SKM-1 treated with dmso at 0.1 percent for 144 hours (cell line): ENCODE measurements around the gene CLN6.
"Not testable (repeated sequence)": the region's sequence is repeated elsewhere in the genome, so short reads cannot be mapped to it uniquely, and the experiment has no call there.

Experiments
- DNase-seq: peaks from one replicate; lab custom pipeline; 2025; ENCODE audit not compliant: unreplicated experiment; lab: John Stamatoyannopoulos, UW

Gene CLN6

DNA sequence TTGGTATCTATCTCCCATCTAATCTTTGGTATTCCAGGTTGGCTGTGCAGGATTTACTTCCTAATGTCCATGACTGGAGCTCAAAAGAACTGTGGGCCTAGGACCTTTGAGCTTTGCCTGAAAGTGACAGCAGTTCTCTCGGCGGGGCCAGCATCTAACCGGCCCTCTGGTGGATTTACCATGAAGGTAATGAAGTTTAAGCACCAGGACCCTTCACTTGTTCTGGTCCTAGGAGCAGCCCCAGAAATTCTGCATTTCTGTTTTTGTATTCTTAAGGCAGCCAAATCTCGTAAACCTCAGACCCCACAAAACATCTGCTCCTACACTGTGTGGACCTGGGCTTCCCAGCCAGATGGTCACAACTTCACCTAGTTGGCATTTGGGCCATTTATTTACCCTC lies 37.4 kb downstream of the CLN6 start:
- DNase-seq = no peak

DNA sequence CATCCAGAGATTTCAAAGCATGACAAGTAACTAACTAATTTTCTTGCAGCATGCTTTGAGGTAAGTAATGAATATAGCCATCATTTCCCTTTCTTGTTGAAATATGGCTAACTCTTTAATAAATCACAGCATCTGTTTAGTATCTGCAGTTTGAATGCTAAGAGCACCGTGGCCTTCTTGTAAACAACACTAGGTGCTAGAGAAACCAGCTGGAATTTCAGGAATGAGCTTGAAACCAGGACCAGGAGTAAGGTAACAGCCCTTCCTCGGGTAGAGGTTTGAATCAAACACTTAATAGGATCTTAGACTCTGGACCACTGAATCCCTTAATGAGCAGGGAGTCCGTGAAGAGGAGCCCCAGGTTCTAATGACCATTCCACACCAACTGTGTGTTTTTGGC lies 38.0 kb downstream of the CLN6 start:
- DNase-seq = no peak

DNA sequence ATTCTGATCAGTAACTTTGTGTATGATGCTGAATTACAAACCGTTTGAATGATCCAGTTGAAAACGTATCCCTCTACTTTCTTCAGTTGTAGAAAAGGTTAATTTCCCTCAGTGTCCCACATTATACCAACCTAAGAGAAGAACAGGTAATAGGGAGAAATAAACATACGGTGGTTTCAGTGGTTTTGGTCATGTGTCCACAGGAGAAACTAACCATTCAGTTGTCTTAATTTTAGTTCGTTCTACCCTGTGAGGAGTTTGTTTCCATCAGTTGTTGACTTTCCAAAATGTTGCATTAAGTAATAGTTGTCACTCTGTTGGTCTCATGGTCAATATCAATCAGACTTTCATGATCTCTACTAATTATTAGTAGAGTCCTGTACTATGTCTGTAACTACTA lies 39.5 kb downstream of the CLN6 start:
- no peak for DNase-seq

DNA sequence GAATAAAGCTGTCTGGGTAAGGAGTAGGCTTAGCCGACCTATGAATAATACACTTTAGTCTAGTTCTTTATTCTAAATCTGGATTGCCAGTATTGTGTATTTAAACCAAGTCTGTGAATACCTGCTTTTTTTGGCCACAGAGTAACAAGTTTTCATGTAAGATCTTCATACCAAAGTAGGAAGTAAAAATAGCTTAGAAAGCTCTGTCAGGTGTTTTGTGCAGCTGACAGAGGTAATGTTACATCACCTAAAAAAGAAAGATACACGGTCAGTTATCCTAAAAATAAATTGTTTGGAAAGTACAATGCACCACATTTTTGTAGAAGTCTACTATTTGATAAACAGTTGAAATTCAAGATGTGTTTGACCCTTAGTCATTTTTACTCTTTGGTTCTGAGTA lies 40.9 kb downstream of the CLN6 start:
- no peak for DNase-seq

DNA sequence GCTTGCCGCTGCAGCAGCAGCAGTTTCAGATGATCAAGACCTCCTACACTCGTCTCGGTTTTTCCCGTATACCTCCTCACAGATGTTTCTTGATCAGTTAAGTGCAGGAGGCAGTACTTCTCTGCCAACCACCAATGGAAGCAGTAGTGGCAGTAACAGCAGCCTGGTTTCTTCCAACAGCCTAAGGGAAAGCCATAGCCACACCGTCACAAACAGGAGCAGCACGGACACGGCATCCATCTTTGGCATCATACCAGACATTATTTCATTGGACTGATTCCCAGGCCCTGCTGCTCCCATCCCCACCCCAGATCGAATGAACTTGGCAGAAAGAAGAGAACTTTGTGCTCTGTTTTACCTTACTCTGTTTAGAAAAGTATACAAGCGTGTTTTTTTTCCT lies 42.0 kb downstream of the CLN6 start:
- DNase-seq = no peak

DNA sequence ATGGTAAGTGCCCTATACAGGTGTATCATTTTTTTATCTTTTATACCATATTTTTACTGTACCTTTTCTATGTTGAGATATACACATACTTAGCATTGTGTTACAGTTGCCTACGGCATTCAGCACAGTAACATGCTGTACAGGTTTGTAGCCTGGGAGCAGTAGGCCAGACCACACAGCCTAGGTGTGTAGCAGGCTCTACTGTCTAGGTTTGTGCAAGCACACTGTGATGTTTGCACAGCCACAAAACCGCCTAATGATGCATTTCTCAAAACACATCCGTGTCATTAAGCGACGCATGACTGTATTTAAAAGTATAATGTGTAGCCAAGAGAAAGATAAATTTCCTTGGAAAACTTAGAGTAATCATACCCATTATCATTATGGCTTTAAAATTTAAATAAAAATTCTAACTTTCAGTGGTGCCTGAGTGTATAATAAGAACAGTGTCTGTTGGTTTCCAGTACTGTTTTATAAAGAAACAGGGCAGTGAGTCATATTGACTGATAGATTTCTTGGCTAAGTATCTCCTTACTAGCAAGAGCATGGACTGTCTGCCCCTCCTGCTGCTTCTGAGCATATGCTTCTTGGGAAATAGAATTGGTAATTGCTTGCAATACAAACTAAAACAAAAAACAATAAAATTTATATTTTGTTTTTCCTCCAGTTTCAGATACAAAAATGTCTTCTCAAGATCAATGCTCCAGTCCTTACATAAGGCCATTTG lies 42.7 kb downstream of the CLN6 start:
- no peak for DNase-seq

DNA sequence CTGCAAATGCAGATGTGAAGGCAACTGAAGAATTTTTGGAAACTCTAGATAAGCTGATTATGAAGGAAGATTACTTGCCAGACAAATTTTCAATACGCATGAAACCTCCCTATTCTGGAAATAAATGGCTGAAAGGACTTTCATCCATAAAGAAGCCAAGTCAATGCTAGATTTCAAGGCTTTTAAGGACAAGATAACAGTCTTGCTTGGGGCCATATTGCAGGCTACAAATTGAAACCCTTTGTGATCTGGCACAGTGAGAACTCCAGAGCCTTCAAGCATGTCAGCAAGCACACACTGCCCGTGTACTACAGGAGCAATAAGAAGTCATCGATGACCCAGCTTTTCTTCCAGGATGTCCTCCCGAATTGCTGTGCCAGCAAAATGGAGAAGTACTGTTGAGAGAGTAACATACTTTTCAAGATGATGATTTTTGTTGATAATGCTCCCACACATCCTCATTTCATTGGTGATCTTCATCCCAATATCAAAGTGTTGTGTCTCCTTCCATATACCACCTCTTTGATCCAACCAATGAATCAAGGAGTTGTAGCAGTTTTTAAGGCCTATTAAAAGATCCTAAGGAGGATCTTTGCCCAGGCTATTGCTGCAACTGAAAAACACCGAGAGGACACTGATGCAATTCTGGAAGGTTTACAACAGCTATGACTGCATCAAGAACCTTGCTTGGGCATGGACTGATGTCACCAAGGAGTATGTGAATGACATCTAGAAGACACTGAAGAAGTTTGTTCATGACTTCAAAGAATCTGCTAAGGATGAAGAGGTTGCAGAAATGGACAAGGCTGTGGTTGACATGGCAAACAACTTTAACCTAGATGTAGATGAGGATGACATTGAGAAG lies 44.7 kb downstream of the CLN6 start:
- DNase-seq = no peak

DNA sequence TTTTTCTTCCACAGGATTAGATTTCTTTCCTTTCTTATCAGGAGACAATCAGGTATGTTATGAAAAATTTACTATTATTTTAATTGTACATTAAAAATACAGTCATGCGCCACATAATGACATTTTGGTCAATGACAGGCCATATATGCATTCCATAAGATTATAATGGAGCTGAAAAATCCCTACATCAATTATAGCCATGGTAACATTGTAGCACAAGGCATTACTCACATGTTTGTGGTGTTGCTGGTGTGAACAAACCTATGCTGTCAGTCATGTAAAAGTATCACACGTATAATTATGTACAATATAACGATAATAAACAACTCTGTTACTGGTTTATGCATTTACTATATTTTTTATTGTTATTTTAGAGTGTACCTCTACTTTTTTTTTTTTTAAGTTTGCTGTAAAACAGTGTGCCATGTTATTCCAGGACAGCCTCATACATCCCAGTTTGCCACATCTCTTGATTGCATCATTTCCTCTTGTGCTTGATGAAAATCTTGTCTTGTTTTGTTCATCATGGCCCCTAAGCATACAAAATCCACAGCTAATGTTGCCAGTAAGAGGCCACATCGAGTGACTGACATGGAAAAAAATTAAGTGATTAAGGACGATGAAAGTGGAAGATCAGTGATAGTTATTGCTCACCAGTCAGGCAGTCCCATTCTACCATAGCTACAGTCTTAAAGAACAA lies 45.8 kb downstream of the CLN6 start:
- DNase-seq = no peak

DNA sequence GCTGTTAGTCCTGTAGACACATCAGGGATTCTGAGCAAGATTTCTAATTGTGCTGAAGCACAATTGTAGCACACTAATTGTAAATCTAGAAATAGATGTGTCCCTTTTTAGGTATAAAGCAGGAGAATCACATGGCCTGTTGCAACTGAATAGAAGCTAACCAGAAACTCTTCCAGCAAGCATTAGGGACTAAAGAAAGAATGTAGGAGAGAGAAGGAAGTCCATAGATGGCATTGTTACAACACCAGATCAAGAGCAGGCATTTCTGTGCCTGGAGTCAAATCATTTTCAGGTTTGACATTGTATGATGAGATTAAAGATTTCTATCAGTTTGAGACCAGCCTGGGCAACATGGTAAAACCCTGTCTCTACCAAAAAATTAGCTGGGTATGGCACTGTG lies 51.8 kb downstream of the CLN6 start:
- DNase-seq = no peak

DNA sequence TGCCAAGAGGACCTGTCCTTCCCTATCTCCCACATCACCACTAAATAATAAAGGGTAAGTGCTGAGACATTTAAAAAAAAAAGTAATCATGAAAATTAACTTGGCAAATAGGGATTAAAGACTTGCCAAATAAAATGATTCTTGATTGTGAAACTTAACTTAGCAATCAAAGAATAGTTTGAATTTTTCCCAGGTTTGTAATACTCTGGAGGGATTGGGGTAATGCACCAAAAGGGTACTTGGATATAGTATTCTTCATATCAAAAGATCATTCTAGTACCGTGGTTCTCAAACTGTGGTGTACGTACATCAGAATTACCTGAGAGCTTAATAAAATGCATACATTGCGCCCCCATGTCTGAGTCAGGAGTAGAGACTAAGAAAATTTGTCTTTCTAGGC lies 52.9 kb downstream of the CLN6 start:
- DNase-seq = no peak

DNA sequence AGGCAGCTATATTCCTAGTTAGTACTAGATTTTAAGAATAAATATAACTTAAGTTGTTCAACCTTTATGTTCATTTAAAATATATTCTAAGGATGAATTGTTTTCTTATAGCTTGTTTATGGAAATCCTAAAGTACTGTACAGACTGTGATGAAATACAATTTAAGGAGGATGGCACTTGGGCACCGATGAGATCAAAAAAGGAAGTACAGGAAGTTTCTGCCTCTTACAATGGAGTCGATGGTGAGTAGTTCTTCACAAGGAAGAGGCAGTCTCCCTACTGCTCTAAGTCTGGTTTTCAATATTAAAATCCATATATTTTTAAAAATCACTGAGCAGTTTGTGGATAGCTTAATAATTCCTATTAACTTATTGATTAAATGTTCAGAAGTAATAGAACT lies 54.0 kb downstream of the CLN6 start:
- DNase-seq = no peak

DNA sequence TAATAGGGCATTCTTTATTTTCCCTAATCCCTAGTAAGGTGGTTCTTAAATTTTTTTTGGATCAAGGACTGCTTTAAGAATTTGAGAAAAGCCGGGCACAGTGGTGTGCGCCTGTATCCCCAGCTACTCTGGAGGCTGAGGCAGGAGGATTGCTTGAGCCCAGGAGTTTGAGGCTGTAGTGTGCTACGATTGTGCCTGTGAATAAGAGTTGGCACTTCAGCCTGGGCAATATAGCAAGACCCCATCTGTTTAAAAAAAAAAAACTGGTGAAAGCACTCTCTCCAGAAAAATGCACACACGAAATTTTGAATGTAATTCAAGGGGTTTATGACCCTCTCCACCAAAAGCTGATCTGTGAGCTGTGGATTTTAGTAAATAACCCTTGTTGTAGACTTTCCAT lies 56.4 kb downstream of the CLN6 start:
- no peak for DNase-seq

DNA sequence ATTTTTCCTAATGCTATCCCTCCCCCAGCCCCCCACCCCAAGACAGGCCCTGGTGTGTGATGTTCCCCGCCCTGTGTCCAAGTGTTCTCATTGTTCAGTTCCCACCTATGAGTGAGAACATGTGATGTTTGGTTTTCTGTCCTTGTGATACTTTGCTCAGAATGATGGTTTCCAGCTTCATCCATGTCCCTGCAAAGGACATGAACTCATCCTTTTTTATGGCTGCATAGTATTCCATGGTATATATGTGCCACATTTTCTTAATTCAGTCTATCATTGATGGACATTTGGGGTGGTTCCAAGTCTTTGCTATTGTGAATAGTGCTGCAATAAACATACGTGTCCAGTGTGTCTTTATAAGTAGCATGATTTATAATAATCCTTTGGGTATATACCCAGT lies 57.5 kb downstream of the CLN6 start:
- DNase-seq = not testable (repeated sequence)

DNA sequence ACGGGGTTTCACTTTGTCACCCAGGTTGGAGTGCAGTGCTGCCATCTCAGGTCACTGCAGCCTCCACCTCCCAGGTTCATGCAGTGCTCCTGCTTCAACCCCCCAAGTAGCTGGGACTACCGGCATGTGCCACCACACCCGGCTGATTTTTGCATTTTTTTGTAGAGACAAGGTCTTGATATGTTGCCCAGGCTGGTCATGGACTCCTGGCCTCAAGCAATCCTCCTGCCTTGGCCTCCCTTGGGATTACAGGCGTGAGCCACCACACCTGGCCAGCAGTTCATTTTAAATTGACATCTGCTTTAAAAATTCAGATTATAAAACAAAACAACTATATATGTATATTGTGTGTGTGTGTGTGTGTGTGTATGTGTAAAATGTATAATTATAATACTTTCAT lies 62.7 kb downstream of the CLN6 start:
- no peak for DNase-seq

DNA sequence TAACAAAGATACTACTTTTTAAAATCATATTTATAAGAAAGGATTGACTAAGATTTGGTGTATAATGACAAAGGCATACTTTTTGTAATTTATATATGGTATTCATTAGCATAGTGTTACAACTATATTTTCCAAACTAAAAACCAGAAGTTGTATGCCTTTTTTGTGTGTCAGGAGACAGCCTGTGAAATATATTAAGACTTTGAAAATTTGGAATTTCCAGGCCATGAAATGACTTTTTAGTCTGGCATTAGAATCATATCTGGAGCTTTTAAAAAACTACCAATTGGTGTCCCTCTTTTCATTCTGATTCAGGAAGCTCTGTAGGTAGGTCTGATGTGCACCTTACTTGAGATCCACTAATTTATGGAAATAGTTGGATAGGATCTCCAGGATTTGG lies 66.3 kb downstream of the CLN6 start:
- no peak for DNase-seq

DNA sequence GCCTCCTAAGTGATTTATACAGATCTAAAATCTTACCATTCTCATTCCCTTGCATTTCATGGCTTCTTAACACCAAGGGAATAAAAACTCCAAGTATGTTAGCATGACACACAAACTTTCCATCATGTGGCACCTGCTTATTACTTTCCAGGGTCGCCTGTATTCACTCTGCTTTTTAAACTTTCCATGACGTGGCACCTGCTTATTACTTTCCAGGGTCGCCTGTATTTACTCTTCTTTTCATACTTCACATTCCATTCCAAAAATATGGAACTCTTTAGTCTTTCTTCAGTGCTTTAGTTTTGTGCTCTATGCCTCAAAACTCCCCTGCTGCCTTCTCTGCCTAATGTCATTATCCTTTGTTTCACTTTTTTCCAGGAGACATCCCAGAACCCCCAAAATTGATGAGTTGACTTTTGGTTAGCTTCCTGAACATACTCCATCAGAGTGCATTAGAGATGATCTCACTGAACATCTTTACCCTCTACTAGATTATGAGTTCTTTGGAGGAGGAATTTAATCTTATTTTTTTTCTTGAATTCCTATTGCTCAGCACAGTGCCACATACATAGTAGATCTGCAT lies 71.4 kb downstream of the CLN6 start:
- DNase-seq = no peak

DNA sequence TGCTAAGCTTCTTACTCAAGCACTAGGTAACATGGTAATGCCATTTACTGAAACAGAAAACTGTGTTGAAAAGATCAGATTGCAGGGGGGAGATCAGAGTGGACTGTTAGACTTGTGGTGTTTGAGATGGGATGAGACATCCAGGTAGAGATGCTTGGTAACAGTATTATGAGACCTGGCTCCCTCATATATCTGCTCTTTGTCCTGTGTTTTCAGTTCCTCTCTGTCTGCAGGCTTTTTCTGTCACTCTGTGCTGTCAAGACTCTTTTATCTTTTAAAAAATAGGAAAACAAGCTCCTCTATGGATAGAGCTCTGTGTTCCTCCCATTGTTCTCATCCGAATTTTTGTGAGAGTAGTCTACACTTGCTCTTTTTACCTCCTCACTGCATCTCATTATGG lies 72.5 kb downstream of the CLN6 start:
- DNase-seq = no peak
